Measurements from ENCODE around the gene TLN1.
A peak's percentile ranks its signal among the peaks of the same experiment; 100 is the strongest.

TLN1 gene

DNA sequence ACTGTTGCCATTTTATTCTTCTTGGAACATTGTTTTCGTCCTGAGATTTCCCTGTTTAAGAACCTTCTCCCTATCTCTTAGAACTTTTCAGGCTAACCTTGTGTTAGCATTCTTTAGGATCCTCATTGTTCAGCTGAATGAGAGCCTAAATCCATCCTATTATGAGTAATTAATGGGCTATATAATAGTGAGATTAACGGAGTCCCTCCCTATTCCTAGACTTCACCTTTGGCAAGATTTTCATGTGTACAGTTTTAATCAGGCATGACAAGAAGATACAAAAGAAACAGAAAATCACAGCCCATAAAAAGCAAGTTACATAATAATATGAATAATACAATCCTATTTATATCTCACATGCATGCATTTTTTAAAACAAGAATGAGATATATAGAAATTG is 31.2 kb upstream of the TLN1 start:
- H3K4me3 ChIP-seq (ENCODE audit: low read depth, low read length) = no peak overlapping the region
- in situ Hi-C loops (cut with HindIII; ENCODE audit: low sequenced_read_pairs) = no loop called here
- no peak for DNase-seq (ENCODE audit: low read depth, low spot score)
- TF ChIP-seq CTCF (IDR thresholded peaks at IDR 0.05; ENCODE audit: low read depth, low read length) = no peak

DNA sequence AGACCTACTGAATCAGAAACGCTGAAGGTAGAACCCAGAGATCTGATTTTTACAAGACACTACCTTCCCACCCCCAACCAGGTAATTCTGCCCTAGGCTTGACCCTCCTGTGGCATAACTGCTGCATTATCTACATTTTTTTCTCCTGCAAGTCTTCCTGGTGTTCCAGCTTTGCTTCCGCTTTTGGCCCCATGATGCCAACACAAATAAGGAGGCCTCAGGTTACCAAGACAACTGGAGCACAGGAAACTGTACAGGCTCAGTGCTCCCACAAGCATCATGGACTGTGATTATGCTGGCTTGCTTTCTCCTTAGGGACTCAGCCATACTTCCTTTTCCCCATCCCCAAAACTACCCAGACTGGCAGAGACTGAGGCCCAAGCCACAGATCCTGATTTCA is 28.7 kb upstream of the TLN1 start:
- no peak overlapping the region for H3K4me3 ChIP-seq (ENCODE audit: low read depth, low read length)
- in situ Hi-C loops (cut with HindIII; ENCODE audit: low sequenced_read_pairs) = no loop called here
- peak; percentile 85 for DNase-seq (ENCODE audit: low read depth, low spot score)
- TF ChIP-seq CTCF (IDR thresholded peaks at IDR 0.05; ENCODE audit: low read depth, low read length) = no peak

GRCh38 chr9:35759795-35760194 is 27.8 kb upstream of the TLN1 start:
- no peak overlapping the region for H3K4me3 ChIP-seq (ENCODE audit: low read depth, low read length)
- TF ChIP-seq CTCF (IDR thresholded peaks at IDR 0.05; ENCODE audit: low read depth, low read length) = no peak
- DNase-seq (ENCODE audit: low read depth, low spot score) = no peak
- in situ Hi-C loops (cut with HindIII; ENCODE audit: low sequenced_read_pairs) = no loop called here

DNA sequence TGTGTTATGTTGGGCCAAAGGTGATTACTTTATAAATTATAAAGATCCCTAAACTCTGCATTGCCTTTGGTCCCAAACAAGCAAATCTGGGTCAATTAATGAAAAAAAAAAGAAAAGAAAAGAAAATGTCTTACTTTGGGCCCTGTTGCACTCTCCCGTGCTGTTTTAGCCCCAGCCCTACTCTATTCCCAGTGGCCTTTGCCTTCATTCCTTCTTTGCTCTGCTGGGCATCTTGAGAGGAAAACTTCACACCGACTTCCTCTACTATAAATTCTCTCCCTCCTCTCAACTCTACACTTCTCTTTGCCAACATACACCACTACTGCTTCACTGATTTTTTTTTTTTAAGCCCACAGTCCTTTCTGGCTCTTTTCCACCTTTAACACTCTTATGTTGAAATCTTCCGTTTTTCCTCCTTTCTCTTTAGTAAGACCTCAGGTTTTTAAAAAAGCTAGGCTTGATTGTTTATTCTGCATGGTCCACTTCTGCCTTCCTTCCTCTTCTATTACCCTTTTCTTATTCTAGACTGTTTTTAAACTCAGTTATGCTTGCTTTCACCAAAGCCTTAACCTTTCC is 26.6 kb upstream of the TLN1 start:
- no peak for DNase-seq (ENCODE audit: low read depth, low spot score)
- H3K4me3 ChIP-seq (ENCODE audit: low read depth, low read length) = no peak overlapping the region
- in situ Hi-C loops (cut with HindIII; ENCODE audit: low sequenced_read_pairs) = no loop called here
- TF ChIP-seq CTCF (IDR thresholded peaks at IDR 0.05; ENCODE audit: low read depth, low read length) = no peak

GRCh38 chr9:35757892-35758275 is 25.9 kb upstream of the TLN1 start:
- in situ Hi-C loops (cut with HindIII; ENCODE audit: low sequenced_read_pairs) = no loop called here
- no peak overlapping the region for H3K4me3 ChIP-seq (ENCODE audit: low read depth, low read length)
- TF ChIP-seq CTCF (IDR thresholded peaks at IDR 0.05; ENCODE audit: low read depth, low read length) = no peak
- no peak for DNase-seq (ENCODE audit: low read depth, low spot score)

- no peak for DNase-seq (ENCODE audit: low read depth, low spot score)
- in situ Hi-C loops (cut with HindIII; ENCODE audit: low sequenced_read_pairs) = no loop called here
- TF ChIP-seq CTCF (IDR thresholded peaks at IDR 0.05; ENCODE audit: low read depth, low read length) = no peak
Observed at GRCh38 chr9:35757226-35757891, 25.4 kb upstream of the TLN1 start.

More at GRCh38 chr9:35757226-35757891, 25.4 kb upstream of the TLN1 start:
- peak overlapping the region; percentile 47 for H3K4me3 ChIP-seq (ENCODE audit: low read depth, low read length)
